22Rv1 (cell line): ENCODE results near the gene ADAP1.

Experiments used
- H3K27ac ChIP-seq: fragments of 450-650 bp; 2 replicates; pipeline ENCODE4 v1.5.1; 2017
- ZFX ChIP-seq: fragments of 450-650 bp; IDR thresholded peaks from 2 replicates; pipeline ENCODE4 v1.6.1; 2017; ENCODE audit warnings: antibody characterized with exemption, borderline replicate concordance
- TF ChIP-seq, protein P1 (sequence below): fragments of 450-650 bp; IDR thresholded peaks from 2 replicates; pipeline ENCODE4 v1.5.1; 2017; ENCODE audit warnings: mild to moderate bottlenecking

Gene ADAP1

DNA sequence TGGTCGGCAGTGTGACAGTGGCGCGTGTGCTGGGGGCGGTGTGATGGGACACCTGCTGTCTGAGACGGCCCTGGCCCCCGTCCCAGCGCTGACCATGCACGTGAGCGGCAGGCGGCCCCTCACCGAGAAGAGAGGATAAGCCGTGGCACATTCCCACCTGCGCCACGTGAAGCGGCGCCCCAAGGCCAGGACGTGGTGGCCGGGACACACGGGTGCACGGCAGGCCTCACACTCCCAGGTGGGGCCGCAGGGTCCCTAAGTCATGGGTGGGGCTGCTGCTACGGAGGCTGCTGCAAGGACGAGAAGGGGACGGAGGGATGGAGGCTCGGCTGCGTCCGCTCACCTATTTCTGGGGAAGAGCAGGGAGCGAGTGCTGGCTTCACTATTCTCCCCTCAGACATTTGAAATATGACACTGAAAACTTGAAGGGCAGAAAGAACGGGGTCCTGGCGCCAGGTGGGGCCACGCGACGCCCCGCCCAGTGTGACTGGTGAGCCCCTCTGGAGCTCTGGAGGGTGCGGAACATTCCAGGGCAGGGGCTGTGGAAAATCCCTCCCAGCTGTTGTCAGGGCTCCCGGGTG, 36.0 kb upstream of the ADAP1 start:
- TF ChIP-seq, protein P1, sequence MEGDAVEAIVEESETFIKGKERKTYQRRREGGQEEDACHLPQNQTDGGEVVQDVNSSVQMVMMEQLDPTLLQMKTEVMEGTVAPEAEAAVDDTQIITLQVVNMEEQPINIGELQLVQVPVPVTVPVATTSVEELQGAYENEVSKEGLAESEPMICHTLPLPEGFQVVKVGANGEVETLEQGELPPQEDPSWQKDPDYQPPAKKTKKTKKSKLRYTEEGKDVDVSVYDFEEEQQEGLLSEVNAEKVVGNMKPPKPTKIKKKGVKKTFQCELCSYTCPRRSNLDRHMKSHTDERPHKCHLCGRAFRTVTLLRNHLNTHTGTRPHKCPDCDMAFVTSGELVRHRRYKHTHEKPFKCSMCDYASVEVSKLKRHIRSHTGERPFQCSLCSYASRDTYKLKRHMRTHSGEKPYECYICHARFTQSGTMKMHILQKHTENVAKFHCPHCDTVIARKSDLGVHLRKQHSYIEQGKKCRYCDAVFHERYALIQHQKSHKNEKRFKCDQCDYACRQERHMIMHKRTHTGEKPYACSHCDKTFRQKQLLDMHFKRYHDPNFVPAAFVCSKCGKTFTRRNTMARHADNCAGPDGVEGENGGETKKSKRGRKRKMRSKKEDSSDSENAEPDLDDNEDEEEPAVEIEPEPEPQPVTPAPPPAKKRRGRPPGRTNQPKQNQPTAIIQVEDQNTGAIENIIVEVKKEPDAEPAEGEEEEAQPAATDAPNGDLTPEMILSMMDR, result no peak
- TF ChIP-seq ZFX, result no peak
- H3K27ac ChIP-seq, result no peak overlapping the region

DNA sequence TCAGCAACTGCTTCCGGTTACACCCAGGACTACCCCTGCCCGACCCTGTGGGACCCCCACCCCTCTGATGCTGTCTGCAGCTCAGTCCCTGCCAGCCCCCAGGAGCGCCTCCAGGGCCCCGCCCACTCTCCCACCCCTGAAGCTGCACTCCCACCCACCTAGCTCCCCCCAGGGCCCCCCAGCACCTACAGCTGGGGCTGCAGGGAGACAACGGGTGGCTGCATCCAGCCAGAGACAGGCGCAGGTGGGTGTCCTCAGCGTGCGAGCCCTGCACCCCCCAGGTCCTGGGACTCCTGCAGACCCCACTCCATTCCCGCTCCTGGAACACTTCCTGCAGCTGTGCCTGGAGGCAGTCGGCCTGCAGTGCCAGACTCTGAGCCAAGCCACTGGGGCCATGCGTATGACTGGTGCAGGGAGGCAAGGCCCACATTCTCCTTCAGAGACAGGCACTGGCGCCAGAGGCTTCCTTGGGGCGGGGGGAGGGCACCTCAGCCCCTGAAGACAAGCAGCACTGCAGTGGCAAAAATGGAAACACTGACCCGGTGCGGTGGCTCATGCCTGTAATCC, 34.6 kb upstream of the ADAP1 start:
- no peak overlapping the region for H3K27ac ChIP-seq
- no peak for TF ChIP-seq ZFX
- TF ChIP-seq, protein P1, result no peak

DNA sequence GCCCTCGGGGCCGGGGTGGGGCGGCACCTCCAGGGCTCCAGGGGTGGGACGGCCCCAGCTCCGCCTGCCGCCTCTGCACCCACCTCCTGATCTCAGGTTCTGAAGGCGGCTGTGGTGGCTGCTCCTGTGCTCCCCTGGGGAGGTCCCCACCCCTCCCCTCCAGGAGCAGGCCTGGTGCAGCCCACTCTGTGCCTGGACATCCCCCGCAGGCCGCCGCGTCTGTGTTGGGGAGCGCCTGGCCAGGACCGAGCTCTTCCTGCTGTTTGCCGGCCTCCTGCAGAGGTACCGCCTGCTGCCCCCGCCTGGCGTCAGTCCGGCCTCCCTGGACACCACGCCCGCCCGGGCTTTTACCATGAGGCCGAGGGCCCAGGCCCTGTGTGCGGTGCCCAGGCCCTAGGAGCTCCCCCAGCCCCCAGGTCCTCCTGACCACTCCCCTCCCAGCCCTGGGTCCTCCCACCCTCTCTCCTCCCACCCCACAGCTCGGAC, 34.0 kb upstream of the ADAP1 start:
- TF ChIP-seq, protein P1, result no peak
- TF ChIP-seq ZFX, result no peak
- H3K27ac ChIP-seq, result no peak overlapping the region

DNA sequence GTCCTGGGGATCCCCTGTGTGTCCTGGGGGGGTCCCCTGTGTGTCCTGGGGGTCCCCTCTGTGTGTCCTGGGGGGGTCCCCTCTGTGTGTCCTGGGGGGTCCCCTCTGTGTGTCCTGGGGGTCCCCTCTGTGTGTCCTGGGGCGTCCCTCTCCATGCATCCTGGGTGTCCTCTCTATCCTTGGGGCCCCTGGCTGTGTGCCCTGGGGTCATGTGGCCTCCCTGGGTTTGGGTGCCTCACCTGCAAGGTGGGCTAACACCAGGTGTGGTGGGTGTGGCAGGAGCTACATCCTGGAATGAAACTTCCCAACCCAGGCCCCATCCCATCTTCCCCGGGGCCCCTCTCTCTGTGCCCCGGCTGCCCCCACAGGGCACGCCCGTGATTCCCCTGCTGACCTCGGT, 33.4 kb upstream of the ADAP1 start:
- H3K27ac ChIP-seq, result no peak overlapping the region
- no peak for TF ChIP-seq ZFX
- TF ChIP-seq, protein P1, result no peak

DNA sequence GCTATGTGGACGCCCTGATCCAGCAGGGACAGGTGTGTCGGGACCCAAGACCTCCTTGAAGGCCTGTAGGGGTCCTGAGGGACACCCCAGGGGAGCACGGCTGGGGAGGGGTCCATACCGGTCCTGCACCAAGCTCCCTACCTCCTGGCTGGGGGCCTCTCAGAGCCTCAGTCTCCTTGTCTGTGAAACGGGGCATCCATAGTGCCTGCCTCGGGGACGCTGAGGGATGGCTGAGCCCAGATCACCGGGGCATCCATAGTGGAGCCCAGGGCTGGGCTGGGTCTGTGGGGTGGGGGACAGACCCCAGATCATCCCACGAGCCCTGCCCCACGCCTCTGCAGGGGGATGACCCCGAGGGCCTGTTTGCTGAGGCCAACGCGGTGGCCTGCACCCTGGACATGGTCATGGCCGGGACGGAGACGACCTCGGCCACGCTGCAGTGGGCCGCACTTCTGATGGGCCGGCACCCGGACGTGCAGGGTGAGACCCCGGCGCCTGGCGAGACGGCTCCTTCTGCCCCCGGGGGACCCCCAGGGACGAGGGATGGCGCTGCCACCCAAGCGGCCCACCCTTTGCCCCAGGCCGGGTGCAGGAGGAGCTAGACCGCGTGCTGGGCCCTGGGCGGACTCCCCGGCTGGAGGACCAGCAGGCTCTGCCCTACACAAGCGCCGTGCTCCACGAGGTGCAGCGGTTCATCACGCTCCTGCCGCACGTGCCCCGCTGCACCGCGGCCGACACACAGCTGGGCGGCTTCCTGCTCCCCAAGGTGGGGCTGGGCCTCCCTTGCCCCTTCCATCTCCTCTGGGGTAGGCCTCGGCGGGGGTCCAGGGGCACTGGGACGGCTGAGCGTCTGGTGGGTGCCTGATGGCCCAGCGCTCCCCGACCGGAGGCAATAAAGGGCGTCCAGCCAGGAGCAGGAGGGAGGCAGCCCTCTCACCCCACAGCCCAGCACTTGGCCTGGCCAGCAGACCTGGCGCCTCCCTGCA, 32.6 kb upstream of the ADAP1 start:
- TF ChIP-seq, protein P1, result no peak
- no peak for TF ChIP-seq ZFX
- H3K27ac ChIP-seq, result no peak overlapping the region

DNA sequence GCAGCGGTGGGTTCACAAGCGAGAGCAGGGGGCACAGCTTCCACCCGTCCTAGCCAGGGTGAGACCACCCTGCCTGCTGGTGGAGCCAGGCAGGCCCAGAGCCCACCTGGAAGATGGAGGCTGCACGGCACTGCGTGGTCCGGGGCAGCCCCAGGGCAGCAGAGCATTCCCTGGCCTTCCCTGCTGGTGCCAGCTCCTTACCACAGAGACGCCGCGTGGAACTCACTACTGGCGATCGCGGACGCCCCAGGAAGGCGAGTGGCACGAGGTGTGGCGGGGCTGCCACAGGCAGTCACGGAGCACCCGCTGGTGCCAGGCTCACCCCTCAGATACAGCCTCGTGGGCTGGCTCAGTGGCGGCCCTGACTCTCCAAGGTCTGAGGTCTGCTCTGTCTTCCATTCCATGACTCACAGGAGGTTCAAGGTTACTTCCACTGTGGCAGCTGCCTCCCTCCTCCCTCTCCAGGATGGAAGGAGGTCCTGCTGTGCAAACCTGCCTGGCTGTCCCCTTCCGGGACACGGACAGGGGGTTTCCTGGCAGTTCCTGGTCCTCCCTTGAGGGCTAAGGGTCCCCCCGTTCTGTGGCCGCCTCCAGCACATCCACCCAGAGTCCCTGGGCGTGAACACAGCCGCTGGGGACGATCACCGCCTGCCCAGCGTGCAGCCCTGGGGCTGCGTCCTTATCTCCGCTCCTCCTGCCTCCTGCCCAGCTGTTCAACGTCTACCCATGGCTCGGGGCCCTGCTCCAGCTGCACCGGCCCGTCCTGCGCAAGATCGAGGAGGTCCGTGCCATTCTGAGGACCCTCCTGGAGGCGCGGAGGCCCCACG, 31.6 kb upstream of the ADAP1 start:
- no peak overlapping the region for H3K27ac ChIP-seq
- TF ChIP-seq, protein P1, result no peak
- TF ChIP-seq ZFX, result no peak
